Measurements from ENCODE around the gene TMEM169. TPM values are rescaled to one million over a fixed set of nuclear protein-coding genes. Genes with fewer than 3 reads are reported as not detected.

Gene TMEM169
- total and polyA plus RNA-seq, 10 of the 15 experiments (the other 5 are each of a cell fraction or from before 2014, with no cell fraction given) = 0.23 to 3.2 (median 2.3) TPM

- no peak for TF ChIP-seq SKIL (IDR thresholded peaks at IDR 0.05; ENCODE audit: low read depth, poor library complexity, severe bottlenecking)
- no peak for TF ChIP-seq RAD51 (IDR thresholded peaks at IDR 0.05)
These were observed 34.3 kb upstream of the TMEM169 start (continued) for GRCh38 chr2:216047397-216047796.

DNA sequence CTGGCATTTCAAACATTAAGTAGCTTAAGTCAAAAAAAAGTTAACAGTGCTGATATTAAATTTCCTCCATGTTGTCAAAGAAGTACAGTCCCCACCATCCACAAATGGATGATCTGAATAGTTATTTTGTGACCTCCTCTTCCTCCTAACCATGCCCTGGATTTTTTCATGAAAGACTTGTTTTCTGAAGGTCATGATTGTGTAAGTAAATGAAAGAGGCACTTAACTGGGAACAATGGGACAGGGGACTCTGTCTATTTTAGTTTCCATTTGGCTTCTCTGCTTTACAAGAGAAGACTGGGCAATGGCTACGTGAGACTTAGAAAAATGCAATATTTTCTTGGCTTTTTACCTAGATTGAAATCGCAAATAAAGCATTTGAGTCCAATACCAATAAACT, 32.3 kb upstream of the TMEM169 start:
- in situ Hi-C loops (cut with MboI) = no loop called here
- intact Hi-C loops (cut with micrococcal nuclease; ENCODE audit: unreplicated experiment) = no loop called here

More for the DNA sequence above, 32.3 kb upstream of the TMEM169 start:
- no peaks in the 10 kb centered on the region for H3K9me3 ChIP-seq (replicated peaks; ENCODE audit: control insufficient read depth, insufficient read depth, low read length)
- ChIA-PET POLR2A (interaction anchor here (0.7 to 1.7 kb wide), 3 partner anchors 9 to 46 kb away, joined by 3 to 5 read pairs (median 3); no protein-coding TSS in a partner anchor), RAD21 (ENCODE audit: unreplicated experiment) (interaction anchor here (1.1 kb wide), 1 partner anchor 38 kb away, joined by 4 read pairs; no protein-coding TSS in a partner anchor), SMC1A (ENCODE audit: uncharacterized antibody, unreplicated experiment) (interaction anchor here (1.2 to 2.4 kb wide), 3 partner anchors 10 to 19 kb away, joined by 3 to 8 read pairs (median 7); no protein-coding TSS in a partner anchor), CTCF (interaction anchor here (0.9 to 8.1 kb wide), 6 partner anchors 16 to 92 kb away, joined by 3 to 57 read pairs (median 3); no protein-coding TSS in a partner anchor)
- BruUV-seq (replicated peaks) = no TSS peak
- H3K27ac ChIP-seq (ENCODE audit: control insufficient read depth, insufficient read depth) = no peak overlapping the region
- no peak overlapping the region for H3K9ac ChIP-seq (ENCODE audit: control insufficient read depth, insufficient read depth, low read length)
- H2AFZ ChIP-seq (ENCODE audit: control insufficient read depth, low read depth, low read length) = no peak overlapping the region
- ATAC-seq = no peak
- H4K20me1 ChIP-seq (ENCODE audit: control insufficient read depth, insufficient read depth) = no peaks in the 10 kb centered on the region
- WGBS (ENCODE audit: insufficient coverage, insufficient replicate concordance, low lambda C conversion rate, missing lambda C conversion rate) = 74% methylated on average over 2 of the region's 2 CpGs
- FAIRE-seq = no peak
- TF ChIP-seq E2F8 (IDR thresholded peaks at IDR 0.05; ENCODE audit: low read depth, partially characterized antibody) (no peak), BRCA1 (IDR thresholded peaks at IDR 0.05; ENCODE audit: low read depth, low read length) (no peak), SUZ12 (IDR thresholded peaks at IDR 0.05; ENCODE audit: unreplicated experiment) (no peak), NBN (IDR thresholded peaks at IDR 0.05) (no peak), CHD4 (IDR thresholded peaks at IDR 0.05) (no peak)
- H3K4me2 ChIP-seq (ENCODE audit: control insufficient read depth, insufficient read depth) = no peak overlapping the region
- no peak for DNase-seq (ENCODE audit: low read depth, low spot score)
- no peaks in the 10 kb centered on the region for H3K27me3 ChIP-seq (replicated peaks in 1 of 2; ENCODE audit: control insufficient read depth in 2 of 2, insufficient read depth in 2 of 2, low read length in 1 of 2)
- no peaks in the 10 kb centered on the region for H3K36me3 ChIP-seq (ENCODE audit: control insufficient read depth in 2 of 2, insufficient read depth in 2 of 2, low read length in 1 of 2)
- no peaks in the 10 kb centered on the region for H3K79me2 ChIP-seq (ENCODE audit: control insufficient read depth, insufficient read depth, low read length)
- H3K4me3 ChIP-seq = no peak overlapping the region
- H3K4me1 ChIP-seq (ENCODE audit: control insufficient read depth, insufficient read depth, low read length) = peaks cover 10% of the 10 kb centered on the region
